Activated T-cell treated with anti-CD3 and anti-CD28 coated beads for 4 hours (primary cell): Measurements from ENCODE around the gene NCKAP5.

Experiments used
- DNase-seq: peaks from one replicate; pipeline ENCODE4 v3.0.0-alpha.2; 2020

NCKAP5 gene

GRCh38 chr2:132670496-132671150 is 897.6 kb downstream of the NCKAP5 start:
- DNase-seq = no peak

GRCh38 chr2:132669908-132670495 is 898.3 kb downstream of the NCKAP5 start, which contains the start of gene LYPD1:
Gene LYPD1 (minus strand): TSS chr2:132670205. CDS start chr2:132669932, 273 bp downstream.
- DNase-seq = no peak

GRCh38 chr2:132668987-132669907 is 899.0 kb downstream of the NCKAP5 start:
- no peak for DNase-seq

GRCh38 chr2:132668189-132668823 is 900.0 kb downstream of the NCKAP5 start:
- DNase-seq = no peak

GRCh38 chr2:132667706-132668105 is 900.6 kb downstream of the NCKAP5 start:
- no peak for DNase-seq

DNA sequence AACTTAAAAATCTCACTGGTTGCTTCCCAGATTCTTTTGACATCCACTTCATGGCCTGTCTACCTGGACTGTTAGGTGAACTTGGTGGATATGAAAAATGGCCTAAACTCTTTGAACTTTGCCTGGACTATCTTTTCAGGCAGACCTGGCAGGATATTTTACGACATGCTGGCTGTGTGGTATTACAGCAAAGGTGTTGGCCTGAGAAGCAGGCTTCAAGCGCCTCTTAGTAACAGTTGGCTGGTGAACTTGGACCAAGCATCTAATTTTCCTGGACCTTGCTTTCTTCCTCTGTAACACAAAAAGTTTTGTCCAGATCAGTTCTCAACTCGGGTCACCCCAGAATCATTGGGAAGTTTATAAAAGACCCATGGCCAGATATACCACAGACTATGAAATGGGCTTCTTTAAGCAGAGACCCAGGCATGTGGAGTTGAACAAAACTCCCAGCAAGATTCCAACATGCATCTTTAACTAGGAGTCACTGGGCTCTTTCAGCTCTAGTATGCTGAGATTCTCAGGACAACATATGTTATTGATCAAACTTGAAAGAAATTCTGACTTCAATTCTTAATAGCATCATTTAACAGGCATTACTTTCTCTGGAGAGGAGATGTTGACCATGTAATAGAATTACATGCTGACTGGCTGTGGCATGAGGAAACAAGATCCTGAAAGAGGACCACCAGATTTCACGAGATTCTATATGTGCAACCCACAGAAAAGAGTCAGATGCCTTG is 902.7 kb downstream of the NCKAP5 start:
- DNase-seq = no peak

GRCh38 chr2:132664096-132664495 is 904.2 kb downstream of the NCKAP5 start:
- DNase-seq = no peak

GRCh38 chr2:132662732-132663131 is 905.5 kb downstream of the NCKAP5 start:
- no peak for DNase-seq

GRCh38 chr2:132659331-132659730 is 908.9 kb downstream of the NCKAP5 start:
- DNase-seq = no peak

GRCh38 chr2:132656266-132656975 is 911.8 kb downstream of the NCKAP5 start:
- DNase-seq = no peak

DNA sequence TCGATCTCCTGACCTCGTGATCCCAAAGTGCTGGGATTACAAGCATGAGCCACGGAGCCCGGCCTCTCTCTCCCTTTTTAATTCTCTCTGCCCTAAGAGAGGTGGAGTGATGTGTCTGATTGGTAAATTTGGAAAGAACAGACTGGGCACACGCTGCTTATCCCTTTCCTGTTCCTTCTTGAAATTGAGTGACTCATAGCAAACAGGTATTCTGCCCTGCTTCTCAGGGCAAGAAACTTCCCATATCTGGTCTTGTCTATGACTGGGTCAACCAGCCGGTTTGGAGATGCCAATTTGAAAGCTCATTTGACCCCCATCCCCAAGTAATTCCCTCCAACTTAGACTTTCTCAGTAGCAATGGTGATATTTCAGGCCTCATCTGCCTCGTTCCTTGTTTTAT is 913.3 kb downstream of the NCKAP5 start:
- DNase-seq = no peak

- no peak for DNase-seq
Observed at GRCh38 chr2:132654335-132654734, 913.9 kb downstream of the NCKAP5 start.

DNA sequence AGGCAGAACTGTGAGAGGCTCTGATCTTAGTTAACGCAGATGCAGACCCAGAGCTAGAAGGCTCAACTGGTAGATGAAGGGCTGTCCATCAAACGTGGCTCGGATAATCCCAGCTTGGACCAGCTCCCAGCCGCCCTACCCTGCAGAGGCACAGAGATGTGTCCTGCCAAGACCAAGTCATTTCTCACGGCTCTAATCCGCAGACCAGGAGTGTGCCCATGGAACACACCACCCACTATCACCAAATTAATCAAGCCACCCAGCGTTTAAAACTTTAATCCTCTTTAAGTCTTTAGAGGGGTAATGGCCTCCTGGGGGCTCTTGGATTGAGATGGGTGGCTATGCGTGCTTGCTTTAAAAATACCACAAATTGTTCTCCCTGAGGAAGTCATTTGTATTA is 915.8 kb downstream of the NCKAP5 start:
- no peak for DNase-seq

DNA sequence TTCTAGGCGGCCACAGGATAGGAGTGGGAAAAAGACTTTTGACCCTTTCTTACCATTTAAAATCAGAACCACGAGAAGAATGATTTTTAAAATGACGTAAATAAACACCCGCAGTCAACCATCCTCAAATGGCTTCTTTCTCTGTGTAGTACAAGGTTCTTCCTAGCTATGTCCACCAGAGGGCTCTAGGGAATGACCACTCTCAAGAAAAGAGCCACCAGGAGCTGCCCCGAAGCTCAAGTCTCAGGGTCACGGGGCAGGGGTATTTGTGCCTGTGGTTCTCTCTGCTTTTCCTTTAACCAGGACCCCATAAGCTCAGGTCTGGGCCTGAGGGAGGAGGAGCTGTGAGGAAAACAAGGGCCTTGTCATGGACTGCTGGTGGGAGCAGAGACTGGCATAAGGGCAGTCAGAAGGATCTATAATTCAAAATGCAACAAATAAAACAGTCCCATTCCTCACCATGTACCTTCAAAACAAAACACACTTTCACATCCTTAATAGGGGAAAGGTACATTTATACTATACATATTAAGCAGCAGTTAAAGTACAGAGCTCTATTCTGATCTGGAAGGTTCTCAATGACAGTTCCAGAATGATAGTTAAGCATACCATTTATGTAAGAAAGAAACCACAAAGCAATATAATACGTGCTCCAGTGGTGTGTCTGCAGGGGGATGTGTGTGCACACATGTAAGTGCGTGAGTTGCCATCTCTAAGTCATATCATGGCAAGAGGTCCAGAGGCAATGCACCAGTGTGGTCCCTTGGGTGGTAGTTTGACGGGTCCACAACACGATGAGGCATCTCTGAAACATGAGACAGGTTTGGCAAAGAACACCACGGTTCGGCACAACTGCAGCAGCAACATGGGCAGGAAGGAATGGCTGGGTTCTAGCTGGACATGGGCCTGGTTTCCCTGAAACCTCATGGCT is 916.9 kb downstream of the NCKAP5 start:
- no peak for DNase-seq

GRCh38 chr2:132646540-132647108 is 921.6 kb downstream of the NCKAP5 start:
- DNase-seq = no peak

GRCh38 chr2:132645722-132646539 is 922.3 kb downstream of the NCKAP5 start:
- no peak for DNase-seq

GRCh38 chr2:132645176-132645575 is 923.1 kb downstream of the NCKAP5 start:
- DNase-seq = no peak

DNA sequence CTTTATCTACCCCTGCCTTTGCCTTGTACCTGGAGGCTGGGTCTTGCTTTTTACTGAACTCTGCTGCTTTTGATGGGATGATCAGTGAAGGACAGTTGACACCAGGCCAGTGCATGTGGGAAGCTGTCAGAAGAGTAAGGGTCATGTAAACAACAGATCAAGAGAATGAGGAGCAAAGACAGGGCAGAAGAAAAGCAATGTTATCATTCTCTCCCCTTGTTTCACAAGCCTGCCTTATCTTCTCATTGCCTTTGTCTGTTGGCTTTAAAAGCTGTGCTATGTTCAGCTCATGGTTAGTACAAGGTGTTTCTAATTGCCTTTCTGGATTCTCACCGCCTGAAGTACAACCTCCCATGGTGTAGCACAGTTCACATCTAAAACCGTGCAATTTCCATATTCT is 925.8 kb downstream of the NCKAP5 start:
- DNase-seq = no peak

DNA sequence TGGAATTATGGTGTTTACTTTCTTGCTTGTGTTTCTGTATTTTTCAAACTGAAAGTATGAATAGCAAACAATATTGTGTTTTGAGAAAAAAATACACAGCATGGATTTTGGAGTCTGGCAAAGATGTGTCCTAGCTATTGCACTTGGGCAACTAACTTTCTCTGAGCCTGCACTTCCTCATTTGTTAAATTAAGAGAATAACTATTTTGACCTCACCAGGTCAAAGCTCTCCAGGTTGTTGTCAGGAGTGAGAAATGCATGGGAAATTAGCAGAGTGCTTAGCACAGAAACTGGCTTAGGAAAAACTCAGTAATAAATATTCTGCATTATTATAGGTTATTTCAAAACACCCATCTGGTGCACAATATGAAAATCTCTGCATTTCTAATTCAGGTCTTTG is 926.4 kb downstream of the NCKAP5 start:
- no peak for DNase-seq
